Tibial nerve (tissue), 4 donors: ENCODE measurements around the gene SYK. TPM values are rescaled to one million over a fixed set of nuclear protein-coding genes. Genes with fewer than 3 reads are reported as not detected.

Experiments
- DNase-seq, 2 donors: peaks; one replicate each; pipeline ENCODE4 v3.0.0-alpha.2; 2019; ENCODE audit warnings: low spot score in 2 of 2
- H3K27ac ChIP-seq, 4 donors: fragments of 200-600 bp; sonication (generic) in 3 of 4; one replicate each; pipeline ENCODE4 v1.5.1; 2017 to 2019; ENCODE audit warnings: mild to moderate bottlenecking in 1 of 4
- H3K27me3 ChIP-seq, 2 donors: fragments of 200-600 bp; sonication (generic) in 1 of 2; one replicate each; pipeline versions ENCODE4 v1.5.1 to v1.6.0; 2017 to 2019
- H3K36me3 ChIP-seq, 3 donors: fragments of 200-600 bp; sonication (generic); one replicate each; pipeline ENCODE4 v1.5.1; 2018 to 2019
- H3K4me1 ChIP-seq, 4 donors: fragments of 200-600 bp; sonication (generic) in 3 of 4; one replicate each; pipeline ENCODE4 v1.5.1; 2017 to 2019
- H3K4me3 ChIP-seq, 4 donors: fragments of 200-600 bp; sonication (generic) in 3 of 4; one replicate each; pipeline ENCODE4 v1.5.1; 2017 to 2019; ENCODE audit warnings: mild to moderate bottlenecking in 1 of 4, moderate library complexity in 1 of 4
- H3K9me3 ChIP-seq, 4 donors: fragments of 200-600 bp; sonication (generic) in 3 of 4; one replicate each; pipeline ENCODE4 v1.5.1; 2017 to 2019
- EP300 ChIP-seq, 2 donors: sonication (generic); formaldehyde crosslinking; IDR thresholded peaks; one replicate each; pipeline ENCODE4 v1.6.1; 2017; ENCODE audit warnings: antibody characterized with exemption in 2 of 2, mild to moderate bottlenecking in 1 of 2
- POLR2A ChIP-seq, 2 donors: fragments of 450-650 bp; IDR thresholded peaks; one replicate each; pipeline ENCODE4 v1.6.1; 2017; ENCODE audit warnings: antibody characterized with exemption in 2 of 2, mild to moderate bottlenecking in 2 of 2, moderate library complexity in 2 of 2
- WGBS, 2 donors: methylation state at CpG; one replicate each; pipeline ENCODE4 v1.1.5; 2018; 5-methylcytosine and 5-hydroxymethylcytosine counted together
- total RNA-seq, 4 donors: library from RNA; depleted of rRNA; stranded (reverse); fragments of >200 nt; gene quantifications; one replicate each; pipeline ENCODE4 v1.1.0, GENCODE V29; 2016
- TF ChIP-seq, protein P1 (sequence below), 5 experiments: fragments of 200-600 bp in 3 of 5; fragments of 450-650 bp in 2 of 5; sonication (generic) in 3 of 5; IDR thresholded peaks; one replicate each; pipeline ENCODE4 v1.5.1; 2016 to 2019; ENCODE audit warnings: antibody characterized with exemption in 5 of 5, mild to moderate bottlenecking in 3 of 5, moderate library complexity in 2 of 5

SYK gene
- total RNA-seq, 4 donors from 2014 or later = 8.0 to 20.7 (median 13.2) TPM

DNA sequence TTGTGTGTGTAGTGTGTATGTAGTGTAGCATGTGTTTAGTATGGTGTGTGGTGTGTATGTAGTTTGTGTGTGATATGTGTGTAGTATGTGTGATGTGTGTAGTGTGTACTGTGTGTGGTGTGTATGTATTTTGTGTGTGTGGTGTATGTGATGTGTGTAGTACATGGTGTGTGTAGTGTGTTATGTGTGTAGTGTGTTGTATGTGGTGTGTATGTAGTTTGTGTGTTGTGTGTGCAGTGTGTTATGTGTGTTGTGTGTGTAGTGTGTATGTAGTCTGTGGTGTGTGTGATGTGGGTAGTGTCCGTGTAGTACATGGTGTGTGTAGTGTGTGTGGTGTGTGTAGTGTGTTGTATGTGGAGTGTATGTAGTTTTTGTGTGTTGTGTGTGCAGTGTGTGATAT, 40.0 kb downstream of the SYK start:
- Histone ChIP-seq H3K27ac (no peak overlapping the region), H3K4me3 (no peak overlapping the region), H3K36me3 (no peaks in the 10 kb centered on the region), H3K9me3 (no peaks in the 10 kb centered on the region), H3K4me1 (peaks cover 0 to 4% (median 0%) of the 10 kb centered on the region in 4 donors), H3K27me3 (no peaks in the 10 kb centered on the region)
- DNase-seq = no peak
- TF ChIP-seq POLR2A (IDR thresholded peaks at IDR 0.05) = no peak
- no peak for TF ChIP-seq EP300 (IDR thresholded peaks at IDR 0.05)
- TF ChIP-seq, protein P1, sequence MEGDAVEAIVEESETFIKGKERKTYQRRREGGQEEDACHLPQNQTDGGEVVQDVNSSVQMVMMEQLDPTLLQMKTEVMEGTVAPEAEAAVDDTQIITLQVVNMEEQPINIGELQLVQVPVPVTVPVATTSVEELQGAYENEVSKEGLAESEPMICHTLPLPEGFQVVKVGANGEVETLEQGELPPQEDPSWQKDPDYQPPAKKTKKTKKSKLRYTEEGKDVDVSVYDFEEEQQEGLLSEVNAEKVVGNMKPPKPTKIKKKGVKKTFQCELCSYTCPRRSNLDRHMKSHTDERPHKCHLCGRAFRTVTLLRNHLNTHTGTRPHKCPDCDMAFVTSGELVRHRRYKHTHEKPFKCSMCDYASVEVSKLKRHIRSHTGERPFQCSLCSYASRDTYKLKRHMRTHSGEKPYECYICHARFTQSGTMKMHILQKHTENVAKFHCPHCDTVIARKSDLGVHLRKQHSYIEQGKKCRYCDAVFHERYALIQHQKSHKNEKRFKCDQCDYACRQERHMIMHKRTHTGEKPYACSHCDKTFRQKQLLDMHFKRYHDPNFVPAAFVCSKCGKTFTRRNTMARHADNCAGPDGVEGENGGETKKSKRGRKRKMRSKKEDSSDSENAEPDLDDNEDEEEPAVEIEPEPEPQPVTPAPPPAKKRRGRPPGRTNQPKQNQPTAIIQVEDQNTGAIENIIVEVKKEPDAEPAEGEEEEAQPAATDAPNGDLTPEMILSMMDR (IDR thresholded peaks at IDR 0.05) = no peak
- WGBS, 2 donors = 92 to 97% methylated on average over 1 of the region's 1 CpG

DNA sequence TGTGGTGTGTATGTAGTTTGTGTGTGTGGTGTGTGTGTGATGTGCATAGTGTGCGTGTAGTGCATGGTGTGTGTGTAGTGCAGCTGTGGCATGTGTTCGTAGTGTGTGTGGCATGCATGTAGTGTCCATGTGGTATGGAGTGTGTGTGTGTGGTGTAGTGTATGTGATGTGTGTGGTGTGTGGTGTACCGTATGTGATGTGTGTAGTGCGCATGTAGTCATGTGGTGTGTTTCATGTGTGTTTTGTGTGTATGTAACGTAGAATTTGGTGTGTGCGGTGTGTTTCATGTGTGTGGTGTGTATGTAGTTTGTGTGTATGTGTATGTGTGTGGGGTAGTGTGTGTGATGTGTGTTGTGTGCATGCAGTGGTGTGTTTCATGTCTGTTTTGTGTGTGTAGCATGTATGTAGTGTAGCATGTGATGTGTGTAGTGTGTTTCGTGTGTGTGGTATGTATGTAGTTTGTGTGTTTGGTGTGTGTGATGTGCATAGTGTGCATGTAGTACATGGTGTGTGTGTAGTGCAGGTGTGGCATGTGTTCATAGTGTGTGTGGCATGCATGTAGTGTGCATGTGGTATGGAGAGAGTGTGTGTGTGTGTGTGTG, 40.7 kb downstream of the SYK start:
- WGBS, 2 donors = 87 to 88% methylated on average over 7 of the region's 7 CpGs
- no peak for TF ChIP-seq EP300 (IDR thresholded peaks at IDR 0.05)
- TF ChIP-seq, protein P1 (IDR thresholded peaks at IDR 0.05) = no peak
- no peak for TF ChIP-seq POLR2A (IDR thresholded peaks at IDR 0.05)
- Histone ChIP-seq H3K36me3 (no peaks in the 10 kb centered on the region), H3K27ac (no peak overlapping the region), H3K27me3 (no peaks in the 10 kb centered on the region), H3K4me1 (peaks cover 0 to 4% (median 0%) of the 10 kb centered on the region in 4 donors), H3K4me3 (no peak overlapping the region), H3K9me3 (no peaks in the 10 kb centered on the region)
- DNase-seq = no peak

- WGBS, 2 donors = 73 to 84% methylated on average over 14 of the region's 14 CpGs
- no peaks in the 10 kb centered on the region for H3K27me3 ChIP-seq
Observed at GRCh38 chr9:90842996-90843395, 41.4 kb downstream of the SYK start.

DNA sequence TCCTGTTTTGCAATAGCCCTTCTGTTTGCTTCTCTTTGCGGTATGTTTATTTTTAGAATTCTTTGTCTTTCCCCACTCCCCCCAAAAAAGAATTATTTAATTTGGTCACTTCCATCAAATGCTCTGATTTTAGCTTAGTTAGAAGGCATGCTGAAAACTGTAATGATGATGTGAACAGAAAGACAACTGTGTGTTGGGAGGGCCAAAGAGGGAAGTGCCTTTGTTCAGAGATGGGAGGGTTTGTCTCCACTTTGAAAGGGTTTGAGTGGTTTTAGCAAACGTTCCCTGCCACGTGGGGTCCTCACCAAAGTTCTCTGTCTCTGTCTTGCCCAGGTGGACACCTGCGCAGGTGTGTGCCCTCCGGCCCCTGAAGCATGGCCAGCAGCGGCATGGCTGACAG, 41.9 kb downstream of the SYK start:
- TF ChIP-seq, protein P1 (IDR thresholded peaks at IDR 0.05) = no peak
- no peak for TF ChIP-seq EP300 (IDR thresholded peaks at IDR 0.05)
- no peak overlapping the region for H3K4me3 ChIP-seq
- no peaks in the 10 kb centered on the region for H3K36me3 ChIP-seq
- no peak overlapping the region for H3K27ac ChIP-seq
- H3K27me3 ChIP-seq = no peaks in the 10 kb centered on the region
- 72 to 81% methylated on average over 6 of the region's 6 CpGs for WGBS, 2 donors
- no peak for DNase-seq
- peaks cover 0 to 4% (median 0%) of the 10 kb centered on the region in 4 donors for H3K4me1 ChIP-seq
- H3K9me3 ChIP-seq = no peaks in the 10 kb centered on the region

More at GRCh38 chr9:90842996-90843395, 41.4 kb downstream of the SYK start:
- no peak for TF ChIP-seq EP300 (IDR thresholded peaks at IDR 0.05)
- TF ChIP-seq, protein P1 (IDR thresholded peaks at IDR 0.05) = no peak
- TF ChIP-seq POLR2A (IDR thresholded peaks at IDR 0.05) = no peak
- Histone ChIP-seq H3K4me1 (peaks cover 0 to 4% (median 0%) of the 10 kb centered on the region in 4 donors), H3K27ac (no peak overlapping the region), H3K4me3 (no peak overlapping the region), H3K9me3 (no peaks in the 10 kb centered on the region), H3K36me3 (no peaks in the 10 kb centered on the region)
- no peak for DNase-seq

- Histone ChIP-seq H3K27ac (no peak overlapping the region), H3K9me3 (no peaks in the 10 kb centered on the region), H3K4me3 (no peak overlapping the region), H3K36me3 (peaks cover 0 to 6% (median 0%) of the 10 kb centered on the region in 3 donors), H3K4me1 (peaks cover 0 to 4% (median 0%) of the 10 kb centered on the region in 4 donors), H3K27me3 (no peaks in the 10 kb centered on the region)
- DNase-seq = no peak
- TF ChIP-seq, protein P1 (IDR thresholded peaks at IDR 0.05) = no peak
- TF ChIP-seq EP300 (IDR thresholded peaks at IDR 0.05) (no peak), POLR2A (IDR thresholded peaks at IDR 0.05) (no peak)
Observed at GRCh38 chr9:90844326-90844725, 42.7 kb downstream of the SYK start.
